Fibroblast of lung (primary cell): Measurements from ENCODE around the gene TIGD1.

Experiments used
- CTCF ChIP-seq, 2 donors: IDR thresholded peaks in 1 of 2; conservative IDR thresholded peaks in 1 of 2; 1 replicate in 1 of 2; 2 replicates in 1 of 2; pipeline ENCODE4 v1.5.1; 2011 to 2012; ENCODE audit warnings: low read length in 2 of 2, control low read depth in 1 of 2, inconsistent platforms in 1 of 2, low read depth in 1 of 2, mild to moderate bottlenecking in 1 of 2
- EZH2 ChIP-seq: IDR thresholded peaks from 2 replicates; pipeline ENCODE4 v1.5.1; 2012; ENCODE audit warnings: low read length, control low read depth, mild to moderate bottlenecking; ENCODE audit errors: missing control alignments

GRCh38 chr2:232502911-232503808 lies 47.2 kb downstream of the TIGD1 start:
- TF ChIP-seq CTCF (conservative IDR thresholded peaks at IDR 0.05 in 1 of 2, IDR thresholded peaks at IDR 0.05 in 1 of 2; ENCODE audit: low read depth in 1 of 2, low read length in 2 of 2) = no peak
- peak; percentile 83 for TF ChIP-seq EZH2
